ENCODE results near the gene IGSF5. TPM values are rescaled to one million over a fixed set of nuclear protein-coding genes. Genes with fewer than 3 reads are reported as not detected.

IGSF5 gene
- total RNA-seq (2022; extraction: Qiagen RNA extraction; ENCODE audit: low read depth) = not detected in 5 replicates

DNA sequence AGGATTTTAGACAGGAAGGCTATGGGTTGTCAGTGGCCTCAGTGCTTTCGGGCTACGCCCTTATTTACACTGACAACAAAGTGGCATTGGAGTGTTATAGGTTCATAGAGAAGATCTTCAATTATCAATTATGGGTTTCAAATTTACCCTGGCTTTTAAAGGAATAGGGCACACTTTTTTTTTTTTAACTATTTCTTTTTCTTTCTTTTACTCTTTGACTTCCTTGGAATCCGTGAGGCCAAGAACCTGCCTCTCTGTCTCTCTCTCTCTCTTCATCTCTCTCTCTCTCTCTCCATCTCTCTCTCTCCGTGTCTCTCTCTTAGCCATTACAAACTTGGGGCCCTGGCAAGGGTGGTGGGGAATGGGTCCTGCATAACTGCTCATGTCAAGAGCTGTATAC, at the start of gene IGSF5:
TSS of gene IGSF5 (plus strand) at position 301 of the 400 bp plus-strand sequence. CDS start 327 bp downstream, outside the sequence.

Other genes starting within 250 kb of the IGSF5 start
- gene B3GALT5, start 132.2 kb upstream of the IGSF5 start, total RNA-seq (2022; extraction: Qiagen RNA extraction; ENCODE audit: low read depth) = 0.08 to 0.19 TPM (median 0.15 TPM) in 5 replicates
- not detected in 5 replicates for gene PCP4, start 122.3 kb downstream of the IGSF5 start, total RNA-seq (2022; extraction: Qiagen RNA extraction; ENCODE audit: low read depth)

All from A549 treated with GW870086 at 1 μM for 4 hours (cell line).